DOHH2 (cell line): ENCODE measurements around the gene CTCF.

Experiments
- CTCF ChIP-seq: fragments of 200-600 bp; sonication (generic); IDR thresholded peaks from one replicate; pipeline ENCODE4 v1.5.1; 2014; ENCODE audit warnings: antibody characterized with exemption, mild to moderate bottlenecking, low read depth, low read length; ENCODE audit not compliant: poor library complexity, severe bottlenecking
- EZH2phosphoT487 ChIP-seq: fragments of 200-600 bp; sonication (generic); IDR thresholded peaks from 2 replicates; pipeline ENCODE4 v1.6.1; 2017; ENCODE audit warnings: borderline replicate concordance, mild to moderate bottlenecking, antibody characterized with exemption, low read length, moderate library complexity, mixed read lengths

- no peak for TF ChIP-seq CTCF
- no peak for TF ChIP-seq EZH2phosphoT487
Measured at GRCh38 chr16:67545665-67546024, 16.7 kb upstream of the CTCF start.
